ENCODE results near the gene ATP6AP2. TPM values are rescaled to one million over a fixed set of nuclear protein-coding genes. Genes with fewer than 3 reads are reported as not detected.
"Not testable (repeated sequence)": the region's sequence is repeated elsewhere in the genome, so short reads cannot be mapped to it uniquely, and the experiment has no call there.

The ATP6AP2 gene
- polyA plus RNA-seq, 1 of the 3 experiments (the other 2 are of a cell fraction) = 160 TPM

- H3K9me3 ChIP-seq; POLR2A ChIA-PET; H3K4me2 ChIP-seq; CTCF ChIA-PET; H3K9me2 ChIP-seq; H3K9ac ChIP-seq; H3F3A ChIP-seq (replicated peaks; ENCODE audit: insufficient read depth); H3K4me3 ChIP-seq (ENCODE audit: low read depth in 2 of 2, low read length in 1 of 2); H3K36me3 ChIP-seq (replicated peaks in 1 of 2; ENCODE audit: control insufficient read depth in 1 of 2, insufficient read depth in 2 of 2, low read length in 1 of 2); H4K20me1 ChIP-seq (ENCODE audit: insufficient read depth); H3K4me1 ChIP-seq (ENCODE audit: control insufficient read depth in 1 of 2, insufficient read depth in 2 of 2, low read depth in 1 of 2, low read length in 1 of 2); H3K79me2 ChIP-seq (ENCODE audit: insufficient read depth); H2AFZ ChIP-seq (ENCODE audit: low read depth); H3K27ac ChIP-seq (ENCODE audit: low read depth in 2 of 2, low read length in 1 of 2): not testable (repeated sequence)
- peak; percentile 85 for TF ChIP-seq USF1 (IDR thresholded peaks at IDR 0.05; ENCODE audit: borderline replicate concordance, low read depth)
- DNase-seq = peak; percentile 66
- WGBS (ENCODE audit: low lambda C conversion rate) = 26% methylated on average over 2 of the region's 2 CpGs
- H3K27me3 ChIP-seq (ENCODE audit: insufficient read depth) = peaks cover 14% of the 10 kb centered on the region
Observed at GRCh38 chrX:40575411-40575810, 5.4 kb upstream of the ATP6AP2 start.

GRCh38 chrX:40576291-40576690 is 4.5 kb upstream of the ATP6AP2 start:
- 54% methylated on average over 3 of the region's 3 CpGs for WGBS (ENCODE audit: low lambda C conversion rate)
- H3K9me2 ChIP-seq = no peaks in the 10 kb centered on the region

More at GRCh38 chrX:40576291-40576690, 4.5 kb upstream of the ATP6AP2 start:
- no peak overlapping the region for H3K4me3 ChIP-seq (ENCODE audit: low read depth in 2 of 2, low read length in 1 of 2)
- no peak for TF ChIP-seq TCF12 (IDR thresholded peaks at IDR 0.05)
- TF ChIP-seq NFIC (IDR thresholded peaks at IDR 0.05; ENCODE audit: borderline replicate concordance) = no peak
- no peak for TF ChIP-seq ELF1 (IDR thresholded peaks at IDR 0.05)
- TF ChIP-seq CHD2 (IDR thresholded peaks at IDR 0.05; ENCODE audit: low read length, partially characterized antibody) = no peak
- TF ChIP-seq REST (IDR thresholded peaks at IDR 0.05; ENCODE audit: low read depth, low read length) = no peak
- no peak for TF ChIP-seq USF2 (IDR thresholded peaks at IDR 0.05; ENCODE audit: borderline replicate concordance, low read depth, low read length)
- no peak for TF ChIP-seq MEF2A (IDR thresholded peaks at IDR 0.05; ENCODE audit: borderline replicate concordance, low read depth)
- TF ChIP-seq SIN3A (IDR thresholded peaks at IDR 0.05; ENCODE audit: borderline replicate concordance, low read depth, low read length) = no peak
- TF ChIP-seq IRF3 (IDR thresholded peaks at IDR 0.05; ENCODE audit: low read depth, low read length) = no peak
- TF ChIP-seq JUND (IDR thresholded peaks at IDR 0.05) = no peak
- TF ChIP-seq RFX5 (IDR thresholded peaks at IDR 0.05; ENCODE audit: low read length) = no peak
- no peak for TF ChIP-seq FOSL2 (IDR thresholded peaks at IDR 0.05; ENCODE audit: borderline replicate concordance, low read depth)
- TF ChIP-seq CTCF (IDR thresholded peaks at IDR 0.05) = no peak
- TF ChIP-seq MXI1 (IDR thresholded peaks at IDR 0.05; ENCODE audit: low read depth, low read length) = no peak
- ChIA-PET POLR2A (no interaction called here), CTCF (no interaction called here)
- H3K9ac ChIP-seq = no peak overlapping the region
- H3K27ac ChIP-seq (ENCODE audit: low read depth in 2 of 2, low read length in 1 of 2) = no peak overlapping the region
- H3K9me3 ChIP-seq = no peaks in the 10 kb centered on the region
- H2AFZ ChIP-seq (ENCODE audit: low read depth) = no peak overlapping the region
- no peaks in the 10 kb centered on the region for H3K36me3 ChIP-seq (replicated peaks in 1 of 2; ENCODE audit: control insufficient read depth in 1 of 2, insufficient read depth in 2 of 2, low read length in 1 of 2)
- H3K79me2 ChIP-seq (ENCODE audit: insufficient read depth) = peaks cover 5% of the 10 kb centered on the region; the same call in 1 of the 2 replicates
- H4K20me1 ChIP-seq (ENCODE audit: insufficient read depth) = no peaks in the 10 kb centered on the region
- no peak for DNase-seq
- H3K27me3 ChIP-seq (ENCODE audit: insufficient read depth) = peaks cover 13% of the 10 kb centered on the region
- no peaks in the 10 kb centered on the region for H3F3A ChIP-seq (replicated peaks; ENCODE audit: insufficient read depth)
- no peak overlapping the region for H3K4me2 ChIP-seq
- no peaks in the 10 kb centered on the region; a peak in 1 of 4 replicates for H3K4me1 ChIP-seq (ENCODE audit: control insufficient read depth in 1 of 2, insufficient read depth in 2 of 2, low read depth in 1 of 2, low read length in 1 of 2)
